ENCODE data around the gene HAGHL. TPM values are rescaled to one million over a fixed set of nuclear protein-coding genes. Genes with fewer than 3 reads are reported as not detected.

Gene HAGHL
- total and polyA plus RNA-seq, 2 donors from 2014 or later: 7.5 to 18.0 TPM

DNA sequence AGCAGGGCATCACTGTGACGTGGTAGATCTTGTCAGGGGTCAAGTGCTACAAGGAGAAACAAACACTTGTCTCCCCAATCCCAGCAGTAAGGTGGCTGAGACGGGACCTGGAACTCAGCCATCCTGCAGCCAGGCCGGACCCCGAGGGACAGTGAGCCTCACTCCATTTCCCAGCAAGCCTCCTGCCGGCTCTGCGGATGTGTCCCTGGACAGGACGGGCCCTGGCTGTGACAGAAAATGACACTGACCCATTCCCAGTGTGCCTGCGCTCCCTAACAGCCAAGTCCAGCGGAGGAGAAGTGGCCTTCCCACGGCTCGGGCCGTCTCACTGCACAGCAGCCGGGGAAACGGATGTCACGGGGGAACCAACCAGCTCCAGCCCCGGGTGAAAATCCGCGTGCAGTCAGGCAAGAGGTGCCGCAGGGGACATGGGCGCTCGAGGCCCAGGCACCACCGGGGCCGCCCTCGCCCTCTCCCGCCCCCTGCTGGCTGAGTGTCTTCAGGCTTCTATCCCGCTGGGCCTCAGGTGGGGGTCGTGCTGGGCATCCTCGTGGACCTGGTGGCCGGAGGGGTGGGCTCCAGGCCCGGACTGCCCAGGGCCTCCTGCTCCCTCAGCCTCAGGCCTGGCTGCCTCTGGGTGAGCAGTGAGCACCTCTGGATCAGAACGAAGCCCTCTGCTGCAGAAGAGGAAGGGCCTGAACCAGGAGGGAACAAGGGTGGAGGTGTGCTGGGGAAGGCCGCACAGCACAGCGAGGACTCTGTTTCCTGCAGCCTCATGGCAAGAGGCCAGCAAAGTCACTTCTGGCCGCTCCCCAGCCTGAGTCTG, 6.7 kb downstream of the HAGHL start:
- peaks cover 0 to under 1% (median 0%) of the 10 kb centered on the region in 3 donors for H3K4me1 ChIP-seq (ENCODE audit: control insufficient read depth in 2 of 3, insufficient read depth in 2 of 3, low read depth in 1 of 3, low read length in 3 of 3)
- DNase-seq: peak in 2 of 5 donors; percentile 42 to 73
- no peak for FAIRE-seq
- peaks cover 0 to 3% (median 0%) of the 10 kb centered on the region in 3 donors for H3K36me3 ChIP-seq (ENCODE audit: control insufficient read depth in 2 of 3, insufficient read depth in 3 of 3, low read length in 3 of 3)
- no peaks in the 10 kb centered on the region for H3K27me3 ChIP-seq (ENCODE audit: control insufficient read depth, insufficient read depth, low read length)
- intact Hi-C loops (cut with DNase I): no loop called here
- no peak overlapping the region for H3K27ac ChIP-seq (ENCODE audit: low read depth in 2 of 2, low read length in 2 of 2)
- no peak overlapping the region for H3K4me3 ChIP-seq (ENCODE audit: low read length in 3 of 3)
- no peaks in the 10 kb centered on the region for H3K9me3 ChIP-seq (ENCODE audit: control insufficient read depth in 2 of 3, insufficient read depth in 1 of 3, low read length in 3 of 3)
- TF ChIP-seq, protein P1, sequence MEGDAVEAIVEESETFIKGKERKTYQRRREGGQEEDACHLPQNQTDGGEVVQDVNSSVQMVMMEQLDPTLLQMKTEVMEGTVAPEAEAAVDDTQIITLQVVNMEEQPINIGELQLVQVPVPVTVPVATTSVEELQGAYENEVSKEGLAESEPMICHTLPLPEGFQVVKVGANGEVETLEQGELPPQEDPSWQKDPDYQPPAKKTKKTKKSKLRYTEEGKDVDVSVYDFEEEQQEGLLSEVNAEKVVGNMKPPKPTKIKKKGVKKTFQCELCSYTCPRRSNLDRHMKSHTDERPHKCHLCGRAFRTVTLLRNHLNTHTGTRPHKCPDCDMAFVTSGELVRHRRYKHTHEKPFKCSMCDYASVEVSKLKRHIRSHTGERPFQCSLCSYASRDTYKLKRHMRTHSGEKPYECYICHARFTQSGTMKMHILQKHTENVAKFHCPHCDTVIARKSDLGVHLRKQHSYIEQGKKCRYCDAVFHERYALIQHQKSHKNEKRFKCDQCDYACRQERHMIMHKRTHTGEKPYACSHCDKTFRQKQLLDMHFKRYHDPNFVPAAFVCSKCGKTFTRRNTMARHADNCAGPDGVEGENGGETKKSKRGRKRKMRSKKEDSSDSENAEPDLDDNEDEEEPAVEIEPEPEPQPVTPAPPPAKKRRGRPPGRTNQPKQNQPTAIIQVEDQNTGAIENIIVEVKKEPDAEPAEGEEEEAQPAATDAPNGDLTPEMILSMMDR (IDR thresholded peaks at IDR 0.05; ENCODE audit: borderline replicate concordance, extremely low read depth, insufficient read depth): no peak
- H3K9ac ChIP-seq (ENCODE audit: low read length in 3 of 3): no peak overlapping the region

DNA sequence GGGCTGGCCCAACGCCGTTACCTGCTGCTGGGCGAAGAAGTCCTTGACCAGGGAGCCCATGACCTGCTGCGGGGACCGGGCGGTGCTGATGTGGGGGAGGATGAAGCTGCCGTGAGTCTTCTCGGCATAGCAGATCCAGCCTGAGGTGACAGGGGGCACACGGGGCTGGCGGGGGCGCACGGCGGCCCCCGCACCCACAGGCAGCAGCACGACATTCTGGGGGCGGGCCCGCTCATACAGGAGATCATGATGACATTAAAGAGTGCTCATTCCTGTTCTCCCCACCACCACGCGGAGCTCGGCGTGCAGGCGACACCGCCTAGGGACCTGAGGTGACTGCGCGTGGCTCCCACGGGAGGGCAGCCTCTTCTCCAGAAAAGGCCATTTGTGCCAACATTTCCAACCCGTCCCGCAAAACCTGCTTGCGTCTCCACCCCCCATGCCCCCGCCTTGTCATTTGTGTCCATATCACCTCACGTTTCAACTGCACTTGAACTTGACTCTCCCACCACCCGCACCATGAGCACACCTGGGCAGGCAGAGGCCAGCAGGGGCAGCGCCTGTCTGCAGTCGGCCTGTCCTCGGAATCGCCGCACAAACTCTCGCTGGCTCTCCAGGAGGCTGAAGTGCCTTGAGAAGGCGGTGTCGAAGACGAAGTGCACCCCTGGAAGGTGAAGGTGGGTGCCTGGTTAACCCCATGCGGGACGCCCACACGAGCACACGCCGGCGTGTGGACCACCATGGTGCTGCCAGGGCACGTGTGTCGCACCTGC, 7.5 kb downstream of the HAGHL start:
- no peaks in the 10 kb centered on the region for H3K27me3 ChIP-seq (ENCODE audit: control insufficient read depth, insufficient read depth, low read length)

DNA sequence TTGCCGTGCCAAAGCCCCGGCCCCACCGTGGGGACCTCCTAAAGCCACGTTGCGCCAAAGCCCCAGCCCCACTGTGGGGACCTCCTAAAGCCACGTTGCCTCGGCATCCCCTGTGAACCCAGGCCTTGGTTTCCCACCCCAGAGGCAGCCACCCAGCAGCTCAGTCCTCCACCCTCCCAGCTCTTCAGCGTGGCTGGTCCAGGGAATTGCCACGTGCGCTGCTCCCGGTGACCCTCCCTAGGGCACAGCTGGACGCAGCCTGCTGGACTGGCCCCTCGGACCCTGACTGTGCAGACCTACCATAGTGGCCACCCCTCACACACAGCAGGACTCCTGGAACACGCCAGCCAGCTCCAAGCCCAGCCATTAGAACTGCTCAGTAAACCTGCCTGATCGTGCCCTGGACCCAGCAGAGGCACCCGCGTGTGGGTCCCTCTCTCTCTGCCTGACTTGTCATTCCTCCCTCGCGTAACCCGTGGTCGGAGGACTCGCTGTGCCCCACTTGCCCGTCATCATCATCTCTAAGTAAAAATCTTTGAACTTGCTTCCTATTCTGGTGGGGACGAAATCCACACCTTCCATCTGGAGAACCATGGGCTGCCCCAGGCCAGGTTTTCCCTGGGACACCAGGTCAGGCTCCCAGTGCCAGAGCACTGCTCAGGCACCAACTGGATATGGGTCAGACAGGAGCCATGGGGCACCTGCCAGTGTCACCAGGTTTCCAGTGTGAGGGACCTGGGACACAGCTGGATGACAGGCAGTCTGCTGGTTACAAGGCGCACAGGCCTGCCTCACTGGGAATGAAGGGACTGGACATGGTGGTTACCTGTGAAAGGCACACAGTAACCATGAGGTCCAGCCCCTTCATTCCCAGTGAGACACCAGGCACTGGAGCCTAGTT, 8.3 kb downstream of the HAGHL start:
- DNase-seq (no peak), FAIRE-seq (no peak)
- intact Hi-C loops (cut with DNase I): no loop called here
- Histone ChIP-seq H3K9ac (ENCODE audit: low read length in 3 of 3) (no peak overlapping the region), H3K9me3 (ENCODE audit: control insufficient read depth in 2 of 3, insufficient read depth in 1 of 3, low read length in 3 of 3) (no peaks in the 10 kb centered on the region), H3K36me3 (ENCODE audit: control insufficient read depth in 2 of 3, insufficient read depth in 3 of 3, low read length in 3 of 3) (peaks cover 0 to 3% (median 0%) of the 10 kb centered on the region in 3 donors), H3K4me1 (ENCODE audit: control insufficient read depth in 2 of 3, insufficient read depth in 2 of 3, low read depth in 1 of 3, low read length in 3 of 3) (peaks cover 0 to 9% (median 0%) of the 10 kb centered on the region in 3 donors), H3K27me3 (ENCODE audit: control insufficient read depth, insufficient read depth, low read length) (no peaks in the 10 kb centered on the region), H3K27ac (ENCODE audit: low read depth in 2 of 2, low read length in 2 of 2) (no peak overlapping the region), H3K4me3 (ENCODE audit: low read length in 3 of 3) (no peak overlapping the region)
- TF ChIP-seq, protein P1 (IDR thresholded peaks at IDR 0.05; ENCODE audit: borderline replicate concordance, extremely low read depth, insufficient read depth): no peak

More for the DNA sequence above, 7.5 kb downstream of the HAGHL start:
- Histone ChIP-seq H3K4me1 (ENCODE audit: control insufficient read depth in 2 of 3, insufficient read depth in 2 of 3, low read depth in 1 of 3, low read length in 3 of 3) (peaks cover 0 to under 1% (median 0%) of the 10 kb centered on the region in 3 donors), H3K9ac (ENCODE audit: low read length in 3 of 3) (no peak overlapping the region), H3K4me3 (ENCODE audit: low read length in 3 of 3) (no peak overlapping the region), H3K36me3 (ENCODE audit: control insufficient read depth in 2 of 3, insufficient read depth in 3 of 3, low read length in 3 of 3) (peaks cover 0 to 3% (median 0%) of the 10 kb centered on the region in 3 donors), H3K9me3 (ENCODE audit: control insufficient read depth in 2 of 3, insufficient read depth in 1 of 3, low read length in 3 of 3) (no peaks in the 10 kb centered on the region), H3K27ac (ENCODE audit: low read depth in 2 of 2, low read length in 2 of 2) (no peak overlapping the region)
- FAIRE-seq (no peak), DNase-seq (no peak)
- TF ChIP-seq, protein P1 (IDR thresholded peaks at IDR 0.05; ENCODE audit: borderline replicate concordance, extremely low read depth, insufficient read depth): no peak
- intact Hi-C loops (cut with DNase I): no loop called here
